Suprapubic skin (tissue), 3 donors: Measurements from ENCODE around the gene MARCHF2.

Experiments used
- CTCF ChIP-seq, 2 donors: fragments of 200-600 bp in 1 of 2; fragments of 450-650 bp in 1 of 2; sonication (generic) in 1 of 2; IDR thresholded peaks; one replicate each; pipeline ENCODE4 v1.5.1; 2016 to 2019; ENCODE audit warnings: antibody characterized with exemption in 2 of 2, mild to moderate bottlenecking in 1 of 2, moderate library complexity in 1 of 2
- EP300 ChIP-seq: sonication (generic); formaldehyde crosslinking; IDR thresholded peaks from one replicate; pipeline ENCODE4 v1.6.1; 2017; ENCODE audit warnings: antibody characterized with exemption
- POLR2A ChIP-seq, 2 donors: fragments of 450-650 bp; IDR thresholded peaks; one replicate each; pipeline ENCODE4 v1.6.1; 2017; ENCODE audit warnings: antibody characterized with exemption in 2 of 2, mild to moderate bottlenecking in 2 of 2, moderate library complexity in 2 of 2

DNA sequence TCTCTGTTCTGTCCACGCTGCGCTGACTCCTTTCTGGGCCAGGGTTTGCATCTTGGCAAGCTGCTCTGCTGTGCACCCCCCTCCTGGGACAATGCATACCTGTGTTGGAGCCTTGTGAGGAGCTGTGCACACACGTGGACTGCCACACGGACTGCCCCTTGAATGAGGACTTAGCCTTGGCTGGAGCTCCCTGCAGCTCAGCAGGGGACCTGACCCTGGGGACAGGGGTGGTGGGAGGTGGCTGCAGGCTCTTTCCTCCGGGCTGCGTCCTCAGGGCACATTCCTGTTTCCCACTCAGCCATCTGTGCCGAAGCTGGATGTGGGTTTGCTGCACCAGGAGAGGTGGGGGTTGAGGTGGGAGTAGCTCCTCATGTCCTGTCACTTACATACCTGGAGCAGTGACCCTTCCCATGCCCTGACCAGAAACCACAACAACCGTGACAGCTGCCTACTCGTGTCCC, 14.8 kb upstream of the MARCHF2 start:
- no peak for TF ChIP-seq CTCF (IDR thresholded peaks at IDR 0.05)
- no peak for TF ChIP-seq POLR2A (IDR thresholded peaks at IDR 0.05)
- no peak for TF ChIP-seq EP300
